HG03469 (cell line): ENCODE data around the gene MTX1.

Experiments used
- ATAC-seq: cut with Tn5 transposase; IDR thresholded peaks from one replicate; pipeline ENCODE4 v1.9.1; 2021; ENCODE audit warnings: mild to moderate bottlenecking, moderate library complexity, moderate number of reproducible peaks; ENCODE audit not compliant: unreplicated experiment

Gene MTX1

GRCh38 chr1:155173478-155174323, 34.8 kb upstream of the MTX1 start, which contains the start of gene TRIM46:
Gene TRIM46 (plus strand): TSS chr1:155173849. CDS start chr1:155173967, 118 bp downstream.
- no peak for ATAC-seq

- no peak for ATAC-seq
These were observed 33.9 kb upstream of the MTX1 start for GRCh38 chr1:155174324-155175280.

GRCh38 chr1:155175281-155175926, 33.1 kb upstream of the MTX1 start:
- ATAC-seq: no peak

GRCh38 chr1:155175927-155176371, 32.5 kb upstream of the MTX1 start:
- ATAC-seq: no peak

- no peak for ATAC-seq
These were observed 31.9 kb upstream of the MTX1 start for GRCh38 chr1:155176544-155177071.

GRCh38 chr1:155177192-155177917, 31.1 kb upstream of the MTX1 start:
- no peak for ATAC-seq

- no peak for ATAC-seq
These were observed 30.6 kb upstream of the MTX1 start for GRCh38 chr1:155177918-155178281.

- ATAC-seq: no peak
These were observed 29.9 kb upstream of the MTX1 start for GRCh38 chr1:155178441-155179111.

- no peak for ATAC-seq
These were observed 29.1 kb upstream of the MTX1 start for GRCh38 chr1:155179112-155180031.

GRCh38 chr1:155181371-155182051, 27.0 kb upstream of the MTX1 start:
- no peak for ATAC-seq

GRCh38 chr1:155182052-155182550, 26.4 kb upstream of the MTX1 start:
- no peak for ATAC-seq

GRCh38 chr1:155183775-155184221, 24.7 kb upstream of the MTX1 start:
- ATAC-seq: no peak

- ATAC-seq: no peak
These were observed 24.1 kb upstream of the MTX1 start for GRCh38 chr1:155184351-155184811.

- ATAC-seq: no peak
These were observed 23.4 kb upstream of the MTX1 start for GRCh38 chr1:155184835-155185782.

- ATAC-seq: no peak
These were observed 22.8 kb upstream of the MTX1 start for GRCh38 chr1:155185783-155186066.

- ATAC-seq: no peak
These were observed 22.3 kb upstream of the MTX1 start for GRCh38 chr1:155186067-155186793.
